Measurements from ENCODE around the gene KNDC1.
"Not testable (repeated sequence)": the region's sequence is repeated elsewhere in the genome, so short reads cannot be mapped to it uniquely, and the experiment has no call there.

The KNDC1 gene

DNA sequence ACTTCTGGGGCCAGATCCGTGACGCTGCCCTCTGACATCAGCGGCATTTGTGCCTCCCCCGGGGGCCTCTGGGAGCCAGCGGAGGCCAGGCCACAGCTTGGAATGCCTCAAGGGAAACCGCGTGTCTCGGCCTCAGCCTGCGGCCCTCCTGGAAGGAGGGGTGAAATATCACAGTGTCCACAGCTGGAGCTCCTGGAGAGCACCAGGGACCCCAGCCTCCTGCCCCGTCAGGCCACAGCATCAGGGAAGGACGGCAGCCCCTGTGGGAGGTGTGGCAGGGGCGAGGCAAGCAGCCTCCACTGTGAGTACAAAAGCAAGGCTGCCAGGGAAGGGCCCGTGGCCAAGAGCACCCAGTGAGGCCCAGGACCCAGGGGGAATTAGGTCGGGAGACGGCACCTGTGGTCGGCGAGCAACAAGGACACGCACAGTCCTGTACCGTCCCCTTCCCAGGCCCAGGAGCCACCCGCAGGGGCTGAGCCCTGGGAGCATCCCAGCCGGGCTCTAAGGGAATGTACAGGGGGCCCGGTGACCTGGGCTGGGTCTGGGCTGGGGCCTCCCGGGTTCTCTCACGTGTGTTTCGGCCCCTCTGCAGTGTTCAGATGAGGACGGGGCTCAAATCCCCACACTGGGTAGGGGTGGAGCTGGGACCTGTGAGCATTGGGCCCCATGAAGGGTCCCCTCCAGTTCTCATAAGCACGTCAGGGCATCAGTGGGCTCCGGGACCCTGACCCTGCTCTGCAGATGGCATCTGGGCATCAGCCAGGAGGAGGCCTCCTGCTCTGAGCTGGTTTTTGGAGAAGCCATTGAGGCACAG is 18.7 kb upstream of the KNDC1 start:
- DNase-seq, result no peak

DNA sequence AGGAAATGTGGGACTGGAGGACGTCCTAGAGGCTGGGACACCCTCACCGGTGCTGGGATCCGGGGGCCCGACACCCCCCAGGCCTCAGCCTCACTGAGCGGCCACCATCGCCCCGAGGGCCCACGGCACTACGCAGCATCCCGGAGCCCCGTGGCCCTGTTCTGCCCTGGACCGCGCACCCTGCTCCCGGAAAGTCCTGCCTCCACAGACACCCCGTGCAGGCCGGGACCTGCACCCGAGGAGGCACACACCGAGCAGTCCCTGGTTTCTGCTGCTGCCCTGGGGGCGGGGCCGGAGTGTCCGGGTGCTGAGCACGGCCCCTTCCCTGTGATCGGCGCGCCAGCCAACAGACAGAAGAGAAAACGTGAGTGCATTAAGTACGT is 18.1 kb upstream of the KNDC1 start:
- DNase-seq, result no peak

DNA sequence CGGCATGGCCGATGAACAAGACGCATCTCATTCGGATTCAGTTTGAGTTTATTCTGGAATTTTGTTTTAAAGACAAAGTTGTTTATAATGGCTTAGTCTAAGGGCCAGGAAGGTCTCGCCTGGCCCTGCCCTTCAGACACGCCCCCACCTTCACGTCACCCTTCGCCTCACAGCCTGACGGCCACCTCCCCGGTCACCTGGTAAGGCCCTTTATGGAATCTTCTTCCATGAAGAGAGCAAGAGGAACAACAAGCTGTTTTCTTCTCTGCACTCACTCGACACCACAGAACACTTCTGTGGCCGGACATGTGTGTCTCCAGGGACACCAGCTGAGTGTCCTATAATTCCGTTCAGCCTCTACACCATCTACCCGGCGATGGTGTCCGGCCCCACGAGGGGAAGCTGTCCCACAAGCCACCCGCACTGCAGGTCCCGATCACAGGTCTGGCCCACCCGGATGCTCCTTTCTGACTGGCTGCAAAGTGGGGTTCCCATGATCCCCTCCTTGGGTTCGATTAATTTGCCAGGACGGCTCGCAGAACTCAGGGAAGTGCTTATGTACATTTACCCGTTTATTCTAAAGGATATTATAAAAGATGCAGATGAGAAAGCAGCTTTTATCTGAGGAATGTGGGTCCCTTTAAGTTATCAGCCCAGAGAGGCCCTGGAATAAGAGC is 17.4 kb upstream of the KNDC1 start:
- no peak for DNase-seq

DNA sequence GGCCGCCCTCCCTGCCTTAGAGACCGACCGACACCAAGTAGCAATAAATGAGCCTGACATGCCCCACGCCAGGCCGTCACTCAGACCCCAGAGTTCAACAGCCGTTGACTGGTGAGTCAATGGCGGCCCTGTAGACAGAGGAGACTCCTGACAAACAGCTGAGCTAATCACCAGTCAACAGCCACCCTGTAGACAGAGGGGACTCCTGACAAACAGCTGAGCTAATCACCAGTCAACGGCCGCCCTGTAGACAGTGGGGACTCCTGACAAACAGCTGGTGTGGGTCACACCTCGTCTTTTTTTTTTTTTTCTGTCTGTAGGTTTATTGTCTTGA is 16.9 kb upstream of the KNDC1 start:
- no peak for DNase-seq

DNA sequence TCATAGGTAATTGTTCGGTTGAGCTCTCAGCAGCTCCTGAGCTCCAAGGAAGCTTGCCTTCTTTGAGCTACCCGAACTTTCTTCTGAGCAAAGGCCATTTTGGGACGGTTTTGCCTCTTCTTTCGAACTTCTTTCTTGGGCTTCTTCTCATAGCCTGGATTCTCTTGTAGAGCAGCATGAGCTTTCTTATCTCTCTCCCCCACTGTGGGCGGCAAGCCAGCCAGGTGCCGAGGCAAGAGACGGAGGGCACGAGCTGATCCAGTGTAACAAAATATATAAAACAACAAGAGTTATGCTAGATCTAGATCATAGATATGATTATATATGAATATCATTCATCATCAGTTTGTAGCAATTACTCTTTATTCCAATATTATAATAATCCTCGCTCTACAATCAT is 16.5 kb upstream of the KNDC1 start:
- no peak for DNase-seq

DNA sequence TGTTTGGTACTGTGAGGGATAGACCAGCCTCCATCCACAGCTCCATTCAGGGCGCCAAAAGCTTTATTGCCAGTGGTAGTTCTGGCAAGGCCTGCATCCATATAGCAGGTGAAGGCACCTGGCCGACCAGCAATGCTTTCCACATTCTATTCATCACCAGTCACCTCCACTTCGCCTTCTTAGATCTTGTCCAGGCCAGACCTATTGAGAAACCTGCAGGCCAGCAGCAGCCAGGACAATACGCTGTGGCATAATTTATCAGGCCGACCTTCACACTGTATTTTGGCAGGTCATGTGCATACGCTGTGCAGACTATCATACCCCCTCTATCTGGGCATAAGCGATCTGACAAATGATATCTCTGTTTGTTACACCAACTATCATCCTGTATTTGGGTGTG is 15.2 kb upstream of the KNDC1 start:
- no peak for DNase-seq

DNA sequence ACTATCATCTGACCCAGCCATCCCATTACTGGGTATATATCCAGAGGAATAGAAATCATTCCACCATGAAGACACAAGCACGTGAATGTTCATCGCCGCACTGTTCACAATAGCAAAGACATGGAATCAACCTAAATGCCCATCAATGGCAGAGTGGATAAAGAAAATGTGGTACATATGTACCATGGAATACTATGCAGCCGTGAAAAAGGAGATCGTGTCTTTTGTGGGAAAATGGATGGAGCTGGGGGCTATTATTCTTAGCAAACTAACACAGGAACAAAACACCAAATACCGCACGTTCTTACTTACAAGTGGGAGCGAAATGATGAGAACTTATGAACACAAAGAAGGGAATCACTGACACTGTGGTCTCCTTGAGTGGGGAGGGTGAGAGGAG is 9.8 kb upstream of the KNDC1 start:
- no peak for DNase-seq

DNA sequence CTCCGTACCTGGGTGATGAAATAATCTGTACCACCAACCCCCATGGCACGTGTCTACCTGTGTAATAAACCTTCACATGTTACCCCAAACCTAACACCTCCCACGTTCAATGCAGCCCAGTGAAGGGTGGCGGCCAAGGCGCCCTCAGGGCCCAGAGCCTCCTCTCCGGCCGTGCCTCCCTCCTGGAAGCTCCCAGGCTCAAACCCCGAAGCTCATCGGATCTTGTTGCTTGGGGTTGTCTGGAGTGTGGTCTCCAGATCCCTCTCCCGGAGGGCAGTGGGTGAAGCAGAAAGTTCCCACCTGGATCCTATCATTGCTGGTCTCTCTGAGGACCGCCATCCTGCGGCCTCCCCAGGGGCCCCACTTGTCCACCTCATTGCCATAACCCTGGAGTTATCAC is 9.4 kb upstream of the KNDC1 start:
- DNase-seq, result no peak

DNA sequence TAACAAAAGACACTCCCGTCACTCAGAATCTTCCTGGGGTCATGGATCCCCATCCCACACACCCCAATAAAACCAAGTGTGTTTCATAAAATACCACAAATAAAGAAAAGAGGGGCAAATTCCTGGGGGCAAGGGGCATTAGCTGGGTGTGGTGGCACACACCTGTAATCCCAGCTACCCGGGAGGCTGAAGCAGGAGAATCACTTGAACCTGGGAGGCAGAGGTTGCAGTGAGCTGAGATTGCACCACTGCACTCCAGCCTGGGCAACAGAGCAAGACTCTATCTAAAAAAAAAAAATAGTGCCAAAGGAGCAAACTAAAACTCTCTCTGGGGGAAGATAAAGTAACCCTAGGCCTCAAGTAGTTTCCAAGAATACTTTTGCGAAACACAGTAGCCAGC is 8.9 kb upstream of the KNDC1 start:
- not testable (repeated sequence) for DNase-seq

DNA sequence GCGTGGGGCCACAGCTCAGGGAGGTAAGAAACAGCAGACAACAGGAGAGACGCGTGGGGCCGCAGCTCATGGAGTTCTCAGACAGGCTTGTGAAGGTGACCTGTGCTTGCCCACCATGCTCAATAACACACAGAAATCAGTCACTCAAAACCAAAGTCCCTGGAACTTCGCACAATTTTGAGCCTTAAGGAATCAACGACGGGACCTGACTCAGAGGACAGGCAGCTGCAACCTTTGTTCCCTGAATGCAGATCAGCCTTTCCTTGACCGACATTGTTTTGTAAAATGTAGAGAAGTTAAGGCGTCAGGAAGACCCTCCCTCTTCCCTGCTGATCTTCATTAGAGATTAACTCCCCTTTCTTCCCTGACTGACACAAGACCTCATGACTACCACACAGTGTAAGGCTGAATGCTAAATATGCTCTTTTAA is 8.5 kb upstream of the KNDC1 start:
- no peak for DNase-seq

DNA sequence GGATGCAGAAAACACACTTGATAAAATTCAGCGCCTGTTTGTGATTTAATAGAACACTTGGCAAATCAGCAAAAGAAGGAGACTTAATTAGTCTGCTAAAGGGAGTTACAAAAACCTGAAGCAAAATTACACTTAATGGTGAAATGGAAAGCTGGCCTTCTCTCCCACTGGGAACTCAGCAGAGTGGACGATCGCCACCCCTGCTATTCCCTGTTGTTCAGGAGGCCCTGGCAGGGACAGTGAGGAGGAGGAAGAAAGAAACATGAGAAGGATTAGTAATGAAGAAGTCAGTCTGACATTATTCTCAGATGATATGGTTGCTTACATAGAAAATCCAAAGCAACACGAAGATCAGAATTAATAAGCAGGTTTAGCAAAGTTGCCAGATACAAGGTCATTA is 5.6 kb upstream of the KNDC1 start:
- no peak for DNase-seq

DNA sequence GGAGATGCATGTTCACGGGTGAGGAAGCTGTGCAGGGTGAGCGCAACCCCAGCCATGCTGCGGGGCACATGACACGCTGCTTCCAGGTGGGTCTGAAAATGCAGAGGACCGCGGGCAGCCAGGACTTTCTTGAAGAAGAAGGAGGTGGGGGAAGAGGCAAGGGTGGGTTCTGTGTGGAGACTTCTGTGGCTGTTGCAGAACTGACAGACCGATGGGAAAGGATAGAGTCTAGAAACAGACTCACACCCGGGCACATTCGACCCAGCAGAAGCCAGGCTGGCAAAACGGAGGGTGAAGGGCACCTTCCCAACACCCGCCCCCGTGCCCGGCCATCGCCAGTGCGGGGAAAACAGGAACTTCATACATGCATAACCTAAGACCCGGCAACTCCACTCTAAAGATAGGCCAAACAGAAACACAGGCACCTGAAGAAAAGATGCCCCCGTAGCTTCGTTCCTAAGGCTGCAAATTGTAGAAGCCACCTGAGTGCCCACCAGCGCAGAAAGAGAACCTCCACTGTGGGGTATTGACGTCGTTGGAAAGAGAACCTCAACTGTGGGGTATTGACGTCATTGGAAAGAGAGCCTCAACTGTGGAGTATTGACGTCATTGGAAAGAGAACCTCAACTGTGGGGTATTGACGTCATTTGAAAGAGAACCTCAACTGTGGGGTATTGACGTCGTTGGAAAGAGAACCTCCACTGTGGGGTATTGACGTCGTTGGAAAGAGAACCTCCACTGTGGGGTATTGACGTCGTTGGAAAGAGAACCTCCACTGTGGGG is 4.8 kb upstream of the KNDC1 start:
- no peak for DNase-seq

DNA sequence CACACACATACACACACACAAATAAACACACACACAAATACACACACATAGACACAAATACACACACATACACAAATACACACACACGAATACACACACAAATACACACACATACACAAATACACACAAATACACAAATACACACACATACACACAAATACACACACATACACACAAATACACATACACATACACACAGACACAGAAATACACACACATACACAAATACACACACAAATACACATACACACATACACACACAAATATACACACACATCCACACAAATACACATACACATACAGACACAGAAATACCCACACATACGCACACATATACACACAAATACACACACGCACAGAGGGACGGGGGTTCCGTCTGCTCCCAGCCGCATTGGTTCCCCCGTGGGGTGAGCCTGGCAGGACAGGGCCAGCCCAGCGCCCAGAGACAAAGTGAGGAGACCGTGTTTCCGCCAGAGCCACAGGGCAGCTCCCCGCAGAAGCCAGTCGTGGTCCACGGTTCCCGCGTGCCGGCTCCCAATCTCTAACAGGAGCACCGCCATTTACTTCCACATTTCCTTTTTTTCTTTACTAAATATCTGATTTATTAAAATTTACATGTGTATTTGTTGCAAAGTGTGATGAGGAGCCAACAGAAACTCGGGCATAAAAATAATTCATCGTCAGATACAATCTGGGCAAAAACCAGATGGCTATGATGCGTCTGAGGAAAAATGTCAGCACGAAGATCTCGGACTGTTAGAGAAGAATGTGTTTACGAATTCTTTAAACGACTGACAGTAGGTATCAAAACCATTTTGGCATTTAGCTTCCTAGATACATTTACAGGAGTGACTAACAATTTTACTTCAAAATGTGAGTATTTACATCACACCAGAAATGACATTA is 3.1 kb upstream of the KNDC1 start:
- DNase-seq, result no peak

DNA sequence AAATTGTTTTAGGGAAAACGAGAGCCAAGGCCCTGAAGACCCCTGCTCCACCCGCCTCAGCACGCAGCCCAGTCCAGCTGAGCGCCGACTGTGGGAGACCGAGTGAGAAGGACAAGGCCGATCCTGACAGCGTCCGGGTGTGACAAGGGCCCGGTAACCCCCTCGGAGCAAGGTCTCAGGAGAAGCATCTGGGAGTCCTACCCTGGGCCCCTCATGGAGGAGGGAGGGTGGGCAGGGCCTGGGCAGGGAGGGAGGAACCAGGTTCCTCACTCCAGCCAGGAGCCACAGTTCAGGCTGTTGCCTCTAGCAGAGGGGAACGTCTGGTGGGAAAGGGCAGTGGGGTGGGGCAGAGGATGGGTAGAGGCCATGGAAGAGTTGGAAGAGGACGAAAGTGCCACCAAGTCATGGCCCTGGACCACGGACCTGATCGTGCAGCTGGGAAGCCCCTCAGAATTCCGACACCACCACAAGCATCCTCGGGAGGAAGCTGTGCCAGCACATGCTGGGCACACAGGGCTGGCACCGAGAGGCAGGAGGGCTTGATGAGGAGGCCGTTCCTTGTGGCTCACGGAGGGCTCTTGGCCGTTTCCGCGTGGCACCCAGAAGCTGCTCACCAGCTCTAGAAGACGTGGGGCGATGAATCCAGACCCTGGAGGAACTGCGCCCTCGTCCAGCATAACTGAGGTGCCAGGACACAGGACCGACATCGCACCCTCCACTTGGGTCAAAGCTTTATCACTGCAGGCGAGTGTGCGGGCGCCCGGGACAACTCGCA is 2.2 kb upstream of the KNDC1 start:
- DNase-seq, result no peak

DNA sequence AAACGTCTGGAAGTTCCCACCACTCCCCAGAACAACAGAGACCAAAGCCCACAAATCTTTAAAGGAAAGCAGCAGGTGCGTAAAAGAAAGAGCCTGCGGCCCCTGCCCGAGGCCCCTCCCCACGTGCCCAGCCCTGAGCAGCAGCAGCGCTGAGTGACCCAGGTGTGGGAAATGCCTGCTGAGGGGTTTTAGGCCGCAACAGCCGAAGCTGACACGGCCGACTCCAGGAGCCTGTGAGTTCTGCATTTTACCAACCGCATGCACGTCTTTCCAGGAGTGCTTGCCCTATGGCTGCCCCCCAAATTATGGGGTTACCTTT is 1.6 kb upstream of the KNDC1 start:
- no peak for DNase-seq

DNA sequence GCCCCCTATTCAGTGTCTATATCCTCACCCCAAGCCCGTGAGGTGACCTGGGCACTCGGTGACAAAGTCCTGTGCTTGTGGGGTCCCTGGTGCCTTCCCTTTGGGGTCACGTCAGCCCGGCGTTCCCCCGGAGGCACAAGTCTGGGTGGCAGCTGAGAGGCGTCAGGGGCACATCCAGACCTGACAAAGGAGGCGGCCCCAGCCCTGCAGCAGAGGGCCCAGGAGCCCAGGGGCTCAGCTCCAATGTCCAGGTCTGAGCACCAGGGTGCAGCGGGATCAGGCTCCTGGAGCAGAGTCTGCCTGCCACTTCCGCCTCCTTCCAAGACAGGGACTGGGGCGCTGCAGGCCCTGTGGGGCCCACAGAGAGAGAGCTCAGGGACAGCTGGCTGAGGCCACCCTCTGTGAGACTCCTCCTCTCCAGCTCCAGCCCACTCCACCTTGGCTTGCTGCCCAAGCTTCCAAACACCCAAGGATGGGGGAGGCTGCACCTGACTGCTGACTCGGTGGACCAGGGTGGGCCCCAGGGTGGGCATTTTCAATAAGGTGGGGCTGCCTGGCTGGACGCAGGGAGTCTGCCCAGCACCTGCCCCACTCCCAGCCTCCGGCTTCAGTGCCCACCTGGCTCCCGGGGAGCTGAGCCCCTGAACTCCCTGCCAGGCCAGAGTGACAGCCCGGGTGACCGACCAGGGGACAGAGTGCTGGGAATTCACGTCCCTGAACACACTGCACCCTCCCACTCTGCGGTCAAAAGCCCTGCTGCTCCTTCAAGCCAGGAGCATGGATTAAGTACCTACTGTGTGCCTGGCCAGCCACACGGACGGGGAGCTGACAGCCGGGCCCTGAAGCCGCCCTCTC is 1.0 kb upstream of the KNDC1 start:
- DNase-seq, result peak in 2 of 58 donors; percentile 26 to 29

DNA sequence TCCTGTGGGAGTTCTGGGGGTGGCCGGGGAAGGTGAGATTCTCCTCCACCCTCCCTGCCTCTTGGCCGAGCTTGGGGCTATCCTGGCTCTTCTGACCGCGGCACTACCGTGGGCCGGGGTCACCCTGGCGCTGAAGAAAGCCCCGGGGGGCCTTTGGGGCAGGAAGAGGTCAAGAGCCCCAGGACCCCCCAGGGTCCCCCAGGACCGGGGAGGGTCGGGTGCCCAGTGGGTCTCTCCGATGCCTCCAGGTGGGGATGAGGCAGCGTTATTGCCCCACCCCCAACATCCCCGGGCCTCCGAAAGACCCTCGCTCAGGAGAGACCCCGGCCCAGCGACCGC is 439 bp upstream of the KNDC1 start:
- DNase-seq, result peak in 1 of 58 donors; percentile 72

DNA sequence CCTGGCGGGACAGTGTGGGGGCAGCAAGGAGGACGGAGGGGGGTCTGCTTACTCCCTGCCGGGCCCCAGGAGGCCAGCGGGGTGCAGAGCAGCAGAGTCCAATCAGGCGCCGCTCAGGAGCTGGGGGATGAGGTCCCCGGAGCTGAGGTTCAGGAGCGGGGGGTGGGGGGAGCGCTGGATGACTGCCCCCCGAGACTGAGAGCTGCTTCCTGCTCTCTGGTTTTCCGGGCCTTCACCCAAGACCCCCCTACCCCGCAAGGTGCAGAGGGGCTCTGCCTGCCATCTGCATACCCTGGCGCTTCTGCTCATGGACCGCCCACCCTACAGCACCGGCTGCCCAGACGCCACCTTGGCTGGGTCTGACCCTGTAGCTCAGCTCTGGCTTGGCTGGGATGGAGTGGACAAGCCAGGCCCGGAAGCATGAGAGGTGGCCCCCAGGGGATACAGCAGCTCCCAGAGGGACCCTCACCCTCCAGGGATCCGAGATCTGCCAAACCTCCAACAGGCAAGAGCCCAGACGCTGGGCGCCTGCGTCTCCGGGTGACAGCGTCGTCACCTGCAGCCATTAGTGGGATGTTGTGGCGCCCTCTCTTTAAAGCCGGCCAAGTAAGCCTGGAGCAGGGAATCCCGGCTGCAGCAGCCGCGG is 930 bp downstream of the KNDC1 start:
- peak in 1 of 58 donors; percentile 46 for DNase-seq

DNA sequence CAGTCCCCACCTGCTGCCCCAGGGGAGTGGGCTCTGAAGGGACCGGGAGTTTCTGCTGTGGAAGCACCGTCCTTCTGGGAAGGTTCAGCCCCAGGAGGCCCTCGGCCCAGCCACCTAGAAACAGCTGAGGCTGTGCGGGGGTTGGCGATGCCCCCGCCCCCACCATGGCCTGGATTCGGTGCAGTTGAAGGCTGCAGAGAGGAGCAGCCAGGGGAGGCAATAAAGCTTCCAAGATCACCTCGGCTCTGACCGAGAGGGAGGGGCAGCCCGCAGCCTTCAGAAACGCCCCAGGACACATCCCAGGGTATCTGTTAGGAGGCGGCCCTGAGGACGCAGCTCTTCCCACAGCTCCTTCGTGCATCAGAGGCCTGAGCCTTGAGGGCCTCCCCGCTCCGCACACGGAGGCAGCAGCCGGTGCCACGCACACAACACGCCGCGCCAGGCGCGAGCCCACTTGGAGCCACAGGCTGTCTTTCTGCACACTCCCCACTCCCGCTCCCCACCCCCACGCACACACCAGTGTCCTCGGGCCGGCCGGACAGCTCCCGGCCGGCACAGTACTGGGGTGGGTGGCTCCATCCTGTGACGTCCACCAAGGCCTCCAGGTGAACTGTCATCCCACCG is 1.6 kb downstream of the KNDC1 start:
- peak in 3 of 58 donors; percentile 18 to 46 (median 35) for DNase-seq

Measured in anterior cingulate cortex (tissue), 58 donors.